Subcutaneous abdominal adipose tissue (tissue), 5 donors: ENCODE results near the gene CCNT2.
"Not testable (repeated sequence)": the region's sequence is repeated elsewhere in the genome, so short reads cannot be mapped to it uniquely, and the experiment has no call there.

Experiments used
- H3K27ac ChIP-seq: one replicate; pipeline ENCODE4 v1.7.0; 2013; ENCODE audit warnings: low read depth, mild to moderate bottlenecking, inconsistent platforms, low read length, moderate library complexity
- H3K27me3 ChIP-seq, 5 donors: one replicate each; pipeline ENCODE4 v1.7.0; 2013; ENCODE audit warnings: low read length in 5 of 5, inconsistent platforms in 1 of 5; ENCODE audit not compliant: control insufficient read depth in 5 of 5, insufficient read depth in 4 of 5
- H3K36me3 ChIP-seq, 5 donors: one replicate each; pipeline ENCODE4 v1.7.0; 2013; ENCODE audit warnings: low read length in 5 of 5; ENCODE audit not compliant: control insufficient read depth in 5 of 5, insufficient read depth in 5 of 5
- H3K4me1 ChIP-seq, 5 donors: one replicate each; pipeline ENCODE4 v1.7.0; 2013; ENCODE audit warnings: low read length in 5 of 5, mild to moderate bottlenecking in 3 of 5, moderate library complexity in 1 of 5; ENCODE audit not compliant: control insufficient read depth in 5 of 5, insufficient read depth in 5 of 5
- H3K4me3 ChIP-seq, 5 donors: one replicate each; pipeline ENCODE4 v1.7.0; 2013; ENCODE audit warnings: low read length in 5 of 5, low read depth in 1 of 5
- H3K9ac ChIP-seq, 5 donors: one replicate each; pipeline ENCODE4 v1.7.0; 2013; ENCODE audit warnings: low read length in 5 of 5, mild to moderate bottlenecking in 4 of 5, moderate library complexity in 3 of 5
- H3K9me3 ChIP-seq, 5 donors: one replicate each; pipeline ENCODE4 v1.7.0; 2013; ENCODE audit warnings: low read length in 5 of 5; ENCODE audit not compliant: control insufficient read depth in 5 of 5
- donor health status: healthy.
- donor health status: healthy.
- donor health status: healthy.
- donor health status: healthy.
- donor health status: healthy.

Gene CCNT2

GRCh38 chr2:134967166-134967565 is 48.5 kb downstream of the CCNT2 start:
- not testable (repeated sequence) for H3K4me1 ChIP-seq, H3K9me3 ChIP-seq, H3K36me3 ChIP-seq, H3K9ac ChIP-seq, H3K4me3 ChIP-seq, H3K27ac ChIP-seq, H3K27me3 ChIP-seq

- Histone ChIP-seq H3K4me1 (peaks cover 0 to 5% (median 3%) of the 10 kb centered on the region in 5 donors), H3K27ac (no peak overlapping the region), H3K36me3 (no peaks in the 10 kb centered on the region), H3K4me3 (no peak overlapping the region), H3K27me3 (no peaks in the 10 kb centered on the region), H3K9me3 (peaks cover 0 to 12% (median 5%) of the 10 kb centered on the region in 5 donors), H3K9ac (no peak overlapping the region)
Measured at GRCh38 chr2:134973241-134974138, 54.9 kb downstream of the CCNT2 start.

- Histone ChIP-seq H3K27ac (no peak overlapping the region), H3K36me3 (no peaks in the 10 kb centered on the region), H3K4me1 (peaks cover 0 to 5% (median 3%) of the 10 kb centered on the region in 5 donors), H3K4me3 (no peak overlapping the region), H3K9ac (no peak overlapping the region), H3K27me3 (no peaks in the 10 kb centered on the region), H3K9me3 (peaks cover 0 to 12% (median 5%) of the 10 kb centered on the region in 5 donors)
Measured at GRCh38 chr2:134975281-134976009, 56.8 kb downstream of the CCNT2 start.

- Histone ChIP-seq H3K9me3 (peaks cover 0 to 12% (median 5%) of the 10 kb centered on the region in 5 donors), H3K27ac (no peak overlapping the region), H3K9ac (no peak overlapping the region), H3K4me1 (peaks cover 0 to 5% (median 3%) of the 10 kb centered on the region in 5 donors), H3K4me3 (no peak overlapping the region), H3K27me3 (no peaks in the 10 kb centered on the region), H3K36me3 (no peaks in the 10 kb centered on the region)
Measured at GRCh38 chr2:134976074-134976702, 57.6 kb downstream of the CCNT2 start.

- H3K9me3 ChIP-seq = peaks cover 0 to 12% (median 5%) of the 10 kb centered on the region in 5 donors
- not testable (repeated sequence) for H3K4me1 ChIP-seq, H3K27me3 ChIP-seq, H3K4me3 ChIP-seq, H3K9ac ChIP-seq, H3K27ac ChIP-seq, H3K36me3 ChIP-seq
Measured at GRCh38 chr2:134977104-134977503, 58.5 kb downstream of the CCNT2 start.

- Histone ChIP-seq H3K4me3 (no peak overlapping the region), H3K9me3 (peaks cover 0 to 10% (median 0%) of the 10 kb centered on the region in 5 donors), H3K36me3 (no peaks in the 10 kb centered on the region), H3K27me3 (no peaks in the 10 kb centered on the region), H3K4me1 (peaks cover 0 to 5% (median 3%) of the 10 kb centered on the region in 5 donors), H3K27ac (no peak overlapping the region), H3K9ac (no peak overlapping the region)
Measured at GRCh38 chr2:134979221-134979620, 60.6 kb downstream of the CCNT2 start.

GRCh38 chr2:134980639-134981038 is 62.0 kb downstream of the CCNT2 start:
- H3K9ac ChIP-seq = no peak overlapping the region
- peaks cover 0 to 1% (median 0%) of the 10 kb centered on the region in 5 donors for H3K9me3 ChIP-seq
- H3K4me1 ChIP-seq = peaks cover 0 to 5% (median 3%) of the 10 kb centered on the region in 5 donors
- H3K27me3 ChIP-seq = no peaks in the 10 kb centered on the region
- H3K27ac ChIP-seq = no peak overlapping the region
- H3K36me3 ChIP-seq = no peaks in the 10 kb centered on the region
- no peak overlapping the region for H3K4me3 ChIP-seq

- Histone ChIP-seq H3K36me3 (no peaks in the 10 kb centered on the region), H3K27me3 (no peaks in the 10 kb centered on the region), H3K9me3 (no peaks in the 10 kb centered on the region), H3K4me3 (no peak overlapping the region), H3K9ac (no peak overlapping the region), H3K4me1 (no peaks in the 10 kb centered on the region), H3K27ac (no peak overlapping the region)
Measured at GRCh38 chr2:134982603-134983002, 64.0 kb downstream of the CCNT2 start.

- Histone ChIP-seq H3K27me3 (no peaks in the 10 kb centered on the region), H3K36me3 (no peaks in the 10 kb centered on the region), H3K4me1 (no peaks in the 10 kb centered on the region), H3K4me3 (no peak overlapping the region), H3K9ac (no peak overlapping the region), H3K9me3 (no peaks in the 10 kb centered on the region), H3K27ac (no peak overlapping the region)
Measured at GRCh38 chr2:134985061-134985460, 66.4 kb downstream of the CCNT2 start.
